Activated T-helper 1 cell treated with Interleukin-2 at 50 U/mL for 16 hours (primary cell): Measurements from ENCODE around the gene PLCG2.
"Not testable (repeated sequence)": the region's sequence is repeated elsewhere in the genome, so short reads cannot be mapped to it uniquely, and the experiment has no call there.

Experiments
- DNase-seq: peaks from one replicate; pipeline ENCODE4 v3.0.0-alpha.2; 2020; ENCODE audit warnings: low read depth

The PLCG2 gene

DNA sequence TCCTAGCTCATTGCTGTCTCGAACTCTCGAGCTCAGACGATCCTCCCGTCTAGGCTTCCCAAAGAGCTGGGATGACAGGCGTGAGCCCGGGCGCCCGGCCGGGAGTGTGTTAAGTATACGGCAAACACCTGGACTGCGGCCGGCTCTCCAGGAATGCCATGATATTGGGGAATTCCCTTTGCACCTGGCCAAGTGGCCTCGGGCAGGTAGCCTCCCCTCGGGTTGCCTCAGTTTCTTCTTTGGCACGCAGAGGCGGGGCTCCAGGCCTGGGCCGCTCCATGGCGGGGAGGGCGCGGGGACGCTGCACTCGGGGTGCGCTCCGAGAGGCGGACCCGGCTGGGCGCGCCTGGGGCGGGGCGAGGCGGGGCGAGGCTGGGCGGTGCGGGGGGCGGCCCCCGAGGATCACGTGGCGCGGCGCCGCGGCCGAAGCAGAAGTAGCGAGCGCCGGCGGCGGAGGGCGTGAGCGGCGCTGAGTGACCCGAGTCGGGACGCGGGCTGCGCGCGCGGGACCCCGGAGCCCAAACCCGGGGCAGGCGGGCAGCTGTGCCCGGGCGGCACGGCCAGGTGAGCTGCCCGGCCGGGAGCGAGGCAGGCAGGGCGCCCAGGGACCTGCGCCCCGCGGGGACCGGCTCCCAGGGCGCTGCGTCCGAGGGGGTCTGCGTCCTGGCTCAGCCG is at the start of gene PLCG2:
TSS of gene PLCG2 (plus strand) at position 431 of the 675 bp plus-strand sequence. CDS start 6,699 bp downstream, outside the sequence.
- DNase-seq = peak; percentile 44

DNA sequence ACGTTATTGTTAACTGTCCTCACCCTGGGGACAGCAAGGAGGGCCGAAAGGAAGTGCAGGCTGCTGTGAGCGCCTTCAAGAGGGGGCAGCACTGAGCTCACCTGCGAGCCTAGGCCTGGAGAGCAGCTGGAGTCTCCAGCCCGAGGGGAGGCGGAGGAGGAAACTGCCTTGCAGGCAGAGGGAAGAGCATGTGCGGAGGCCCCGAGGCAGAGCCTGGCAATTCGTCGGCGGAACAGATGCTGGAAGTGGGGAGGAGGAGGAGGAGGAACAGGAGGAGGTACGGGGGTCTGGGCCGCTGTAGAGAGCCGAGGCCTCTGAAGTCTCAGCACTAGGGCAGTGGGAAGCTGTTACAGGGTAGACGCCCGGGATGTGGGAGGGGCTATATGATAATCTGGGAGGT is 49.6 kb upstream of the PLCG2 start:
- no peak for DNase-seq

DNA sequence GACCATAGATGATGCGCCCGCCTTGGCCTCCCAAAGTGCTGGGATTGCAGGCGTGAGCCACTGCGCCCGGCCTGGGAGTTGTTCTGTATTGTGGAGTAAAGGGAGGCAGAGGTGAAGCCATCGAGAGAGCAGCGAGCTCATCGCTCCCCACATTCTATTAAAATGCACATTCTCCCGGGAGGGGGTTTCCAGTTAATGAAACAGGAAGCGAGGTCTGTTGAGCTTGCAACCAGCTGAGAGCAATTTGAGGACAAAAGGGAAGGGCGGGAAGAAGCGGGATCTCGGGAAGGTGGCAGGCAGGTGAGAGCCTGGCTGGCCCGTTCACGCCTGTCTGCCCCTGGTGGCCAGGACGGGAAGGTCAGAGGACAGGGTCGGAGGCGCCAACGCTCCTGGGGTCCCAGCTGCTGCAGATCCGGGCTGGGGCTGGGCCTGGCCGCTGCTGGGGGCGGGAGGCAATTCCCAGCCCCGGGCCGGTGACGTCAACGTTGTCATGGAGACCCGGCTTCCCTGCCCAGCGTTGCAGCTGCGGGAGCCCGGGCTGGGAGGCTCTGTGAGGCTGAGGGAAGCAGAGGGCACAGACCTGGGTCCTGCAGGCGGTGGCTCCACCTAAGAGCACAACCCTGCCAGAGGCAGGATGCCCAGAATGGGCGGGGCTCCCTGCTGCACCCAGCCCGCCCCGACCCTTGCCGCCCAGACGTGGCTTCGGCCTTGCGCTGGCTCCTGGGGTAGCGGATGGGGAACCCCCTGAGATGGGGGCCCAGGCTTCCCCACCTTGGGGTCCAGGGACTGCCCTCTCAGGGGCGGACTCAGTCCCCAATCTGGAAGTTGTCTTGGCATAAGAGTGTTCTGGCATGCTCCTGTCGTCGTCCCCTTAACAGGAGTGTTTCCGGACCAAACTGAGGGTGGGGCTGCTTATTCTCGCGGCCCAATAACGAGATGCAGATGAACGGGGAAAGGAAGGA is 48.7 kb upstream of the PLCG2 start:
- DNase-seq = peak; percentile 46

DNA sequence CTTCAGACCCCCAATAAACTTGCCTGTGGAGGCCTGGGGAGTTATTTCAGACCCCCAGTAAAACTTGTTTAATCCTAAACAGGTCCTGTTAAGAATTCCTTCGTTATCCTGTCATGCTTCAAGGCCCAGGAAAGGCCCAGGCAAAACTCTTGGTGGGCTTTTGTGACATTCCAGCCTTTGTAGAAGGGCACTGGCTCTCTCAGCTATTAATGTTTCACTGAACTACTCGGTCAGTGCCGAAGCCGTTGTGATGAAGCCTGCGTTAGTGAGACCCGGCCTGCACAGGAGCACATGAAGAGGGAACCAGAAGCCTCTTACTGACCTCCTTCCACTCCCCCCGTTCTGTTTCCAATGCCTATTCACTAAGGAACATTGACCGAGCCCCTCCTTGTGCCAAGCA is 47.4 kb upstream of the PLCG2 start:
- no peak for DNase-seq

DNA sequence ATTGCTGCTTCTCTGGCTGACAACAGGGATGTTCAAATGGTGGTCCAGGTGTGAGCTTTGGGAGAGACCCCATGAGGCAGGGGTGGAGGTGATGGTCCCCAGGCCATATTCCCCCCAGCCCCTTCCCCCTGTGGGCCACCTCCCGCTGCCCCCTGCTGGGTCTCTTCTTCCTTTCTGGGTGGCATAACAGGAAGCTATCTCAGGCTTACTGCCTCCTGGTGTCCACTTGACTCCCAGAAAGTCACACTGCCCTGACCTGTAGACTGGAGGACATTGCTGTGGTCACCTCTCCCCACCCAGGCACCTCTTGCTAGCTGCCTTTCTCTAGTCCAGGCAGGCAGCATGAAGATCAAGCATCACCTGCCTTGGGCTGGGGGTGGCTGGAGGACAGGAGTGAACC is 46.4 kb upstream of the PLCG2 start:
- DNase-seq = no peak

DNA sequence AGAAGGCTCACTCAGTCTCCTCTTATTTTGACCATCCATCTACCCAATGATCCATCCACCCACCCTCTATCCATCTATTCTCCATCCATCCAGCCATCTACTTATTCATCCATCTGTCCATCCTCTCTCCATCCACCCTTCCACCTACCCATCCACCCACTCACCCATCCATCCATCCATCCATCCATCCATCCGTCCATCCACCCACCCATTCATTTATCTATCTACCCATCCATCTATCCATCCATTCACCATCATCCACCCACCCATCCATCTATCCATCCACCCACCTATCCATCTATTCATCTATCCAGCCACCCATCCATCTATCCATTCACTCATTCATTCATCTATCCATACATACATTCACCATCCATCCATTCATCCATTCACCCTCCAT is 45.8 kb upstream of the PLCG2 start:
- DNase-seq = no peak

DNA sequence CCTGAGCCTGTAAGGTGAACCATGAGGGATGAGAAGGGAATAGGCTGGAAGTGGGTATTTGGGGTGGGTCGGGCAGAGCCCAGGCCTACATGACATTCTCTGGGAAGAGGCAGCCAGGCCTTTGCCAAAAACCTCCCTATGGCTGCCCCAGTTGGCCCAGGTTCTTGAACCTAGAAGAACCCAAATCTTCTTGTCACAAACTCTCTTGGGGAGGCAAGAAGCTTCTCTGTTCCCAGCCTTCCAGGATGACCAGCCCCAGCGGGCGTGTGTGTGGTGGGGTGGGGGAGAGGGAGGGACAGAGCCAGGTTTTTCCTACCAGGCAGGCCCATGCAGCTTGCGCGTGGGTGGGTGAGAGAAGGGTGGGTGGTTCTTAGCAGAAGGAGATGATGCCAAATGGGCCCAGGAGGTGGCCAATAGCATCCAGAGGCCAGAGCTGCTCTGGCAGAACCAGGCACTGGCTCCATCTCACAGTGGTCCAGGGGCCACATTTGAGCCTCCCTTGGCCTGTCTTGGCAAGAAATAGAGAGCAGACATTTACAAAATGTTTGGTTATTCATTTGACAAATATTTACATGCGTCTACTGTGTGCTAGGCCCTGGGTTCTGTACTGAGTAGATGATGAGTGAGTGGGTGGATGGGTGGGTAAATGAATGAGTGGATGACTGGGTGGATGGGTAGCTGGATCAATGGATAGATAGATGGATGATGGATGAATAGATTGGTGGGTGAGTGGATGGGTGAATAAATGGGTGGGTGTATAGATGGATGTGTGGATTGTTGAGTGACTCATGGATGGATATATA is 44.3 kb upstream of the PLCG2 start:
- DNase-seq = no peak

DNA sequence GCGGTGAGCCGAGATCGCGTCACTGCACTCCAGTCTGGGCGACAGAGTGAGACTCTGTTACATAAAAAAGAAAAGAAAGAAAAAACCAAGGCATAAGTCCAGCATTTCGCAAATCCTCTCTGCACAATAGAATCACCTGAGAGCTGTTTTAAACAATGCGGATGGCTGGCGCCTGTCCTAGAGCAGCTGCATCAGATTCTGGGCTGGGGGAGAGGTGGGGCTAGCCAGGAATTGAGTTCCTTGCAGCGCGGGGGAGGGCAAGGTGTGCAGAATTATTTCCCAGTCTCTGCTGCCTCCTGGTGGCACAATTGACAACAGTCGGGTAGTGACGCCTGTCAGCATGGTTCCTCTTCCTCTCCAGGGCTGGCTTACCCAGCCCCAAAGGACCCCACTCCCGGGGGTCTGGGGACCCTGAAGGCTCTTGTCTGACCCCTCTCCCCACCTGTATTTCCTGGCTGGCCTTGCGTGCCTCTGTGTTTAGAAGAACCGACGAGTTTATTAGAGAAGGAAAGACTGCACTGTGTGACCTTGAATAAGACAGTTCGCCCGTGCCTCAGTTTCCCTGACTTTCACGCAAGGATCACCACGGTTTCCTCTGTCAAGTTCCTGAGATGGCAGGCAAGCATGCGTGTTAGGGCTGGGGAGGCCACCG is 41.1 kb upstream of the PLCG2 start:
- DNase-seq = peak; percentile 68

DNA sequence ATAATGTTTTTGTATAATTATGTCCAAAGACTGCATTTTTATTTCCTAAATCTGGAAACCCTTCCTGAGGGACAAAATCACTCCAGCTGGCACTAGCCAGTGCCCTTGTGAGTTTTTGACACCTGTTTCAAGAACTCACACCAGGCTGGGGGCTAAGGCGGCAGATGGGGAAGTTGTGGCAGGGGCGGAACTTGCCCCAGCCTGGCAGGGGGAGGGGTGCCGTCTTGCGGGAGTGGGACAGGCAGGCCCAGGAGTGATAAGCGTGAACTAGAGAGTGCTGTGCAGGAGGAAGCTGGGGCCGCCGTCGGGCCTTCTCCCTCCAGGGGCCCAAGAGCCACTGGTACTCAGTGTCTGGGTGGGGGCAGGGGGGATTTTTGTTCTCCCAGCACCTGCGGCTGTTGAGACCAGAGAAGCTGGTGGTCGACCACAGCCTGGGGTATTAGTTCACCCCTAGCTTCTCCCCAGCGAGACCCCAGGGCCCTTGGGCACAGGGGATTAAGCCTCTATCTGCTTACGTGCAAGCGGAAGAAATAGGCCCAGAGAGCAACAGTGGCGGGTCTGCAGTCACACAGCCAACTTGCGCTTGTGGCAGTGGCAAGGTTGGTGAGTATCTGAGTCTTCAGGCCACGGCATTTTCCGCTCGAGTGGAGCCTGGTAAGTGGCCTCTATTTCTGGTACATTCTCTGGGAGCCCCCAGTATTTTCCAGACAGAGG is 40.2 kb upstream of the PLCG2 start:
- DNase-seq = no peak

DNA sequence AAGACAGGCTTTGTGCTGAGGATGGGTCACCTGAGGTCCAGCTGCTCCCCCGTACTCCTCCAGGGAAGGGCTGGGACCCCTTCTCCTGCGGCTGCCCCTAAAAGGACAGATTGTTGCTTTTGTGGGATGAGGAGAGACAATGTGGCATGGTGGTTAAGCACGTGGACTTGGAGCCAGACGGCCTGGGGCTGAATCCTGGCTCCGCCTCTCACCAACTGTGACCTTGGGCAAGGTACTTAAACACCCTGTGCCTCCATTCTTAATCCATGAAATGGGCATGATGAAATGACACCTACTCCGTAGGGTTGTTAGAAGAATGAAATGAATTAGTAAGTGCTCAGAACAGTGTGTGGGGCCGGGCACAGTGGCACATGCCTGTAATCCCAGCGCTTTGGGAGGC is 39.6 kb upstream of the PLCG2 start:
- DNase-seq = no peak

DNA sequence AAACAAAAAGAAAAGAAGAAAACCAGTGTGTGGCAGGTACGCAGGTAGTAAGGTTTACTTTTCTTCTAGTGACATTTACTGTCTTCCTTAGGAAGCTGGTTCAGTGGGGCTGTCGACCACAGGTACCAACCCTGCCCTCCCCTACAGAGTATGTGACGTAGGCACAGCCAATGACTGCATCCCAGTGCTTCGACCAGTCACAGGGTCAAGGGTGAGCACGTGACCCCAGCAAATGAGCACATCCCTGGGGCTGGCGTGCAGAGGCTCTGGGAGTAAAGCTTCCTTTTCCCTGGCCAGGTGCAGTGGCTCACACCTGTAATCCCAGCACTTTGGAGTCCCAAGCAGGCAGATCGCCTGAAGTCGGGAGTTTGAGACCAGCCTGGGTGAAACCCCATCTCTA is 38.9 kb upstream of the PLCG2 start:
- DNase-seq = no peak

DNA sequence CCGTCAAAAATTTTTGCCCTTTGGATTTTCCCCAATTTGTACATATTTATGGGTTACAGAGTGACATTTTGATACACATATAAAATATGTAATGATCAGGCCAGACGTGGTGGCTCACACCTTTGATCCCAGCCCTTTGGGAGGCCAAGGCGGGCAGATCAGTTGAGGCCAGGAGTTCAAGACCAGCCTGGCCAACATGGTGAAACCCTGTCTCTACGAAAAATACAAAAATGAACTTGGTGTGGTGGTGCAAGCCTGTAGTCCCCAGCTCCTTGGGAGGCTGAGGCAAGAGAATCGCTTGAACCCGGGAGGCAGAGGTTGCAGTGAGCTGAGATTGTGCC is 37.7 kb upstream of the PLCG2 start:
- DNase-seq = not testable (repeated sequence)

DNA sequence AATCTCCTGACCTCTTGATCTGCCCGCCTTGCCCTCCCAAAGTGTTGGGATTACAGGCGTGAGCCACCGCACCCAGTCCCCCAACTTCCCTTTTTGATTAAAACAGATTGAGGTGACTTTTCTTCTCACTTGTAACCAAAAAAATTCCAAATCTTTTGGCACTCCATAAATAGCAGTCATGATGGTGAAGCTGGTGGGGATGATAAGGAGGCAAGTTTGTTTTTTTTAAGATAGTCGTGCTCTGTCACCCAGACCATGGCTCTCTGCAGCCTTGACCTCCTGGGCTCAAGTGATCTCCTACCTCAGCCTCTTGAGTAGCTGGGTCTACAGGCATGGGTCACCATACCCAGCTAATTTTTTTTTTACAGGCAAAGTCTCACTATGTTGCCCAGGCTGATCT is 34.7 kb upstream of the PLCG2 start:
- DNase-seq = no peak

DNA sequence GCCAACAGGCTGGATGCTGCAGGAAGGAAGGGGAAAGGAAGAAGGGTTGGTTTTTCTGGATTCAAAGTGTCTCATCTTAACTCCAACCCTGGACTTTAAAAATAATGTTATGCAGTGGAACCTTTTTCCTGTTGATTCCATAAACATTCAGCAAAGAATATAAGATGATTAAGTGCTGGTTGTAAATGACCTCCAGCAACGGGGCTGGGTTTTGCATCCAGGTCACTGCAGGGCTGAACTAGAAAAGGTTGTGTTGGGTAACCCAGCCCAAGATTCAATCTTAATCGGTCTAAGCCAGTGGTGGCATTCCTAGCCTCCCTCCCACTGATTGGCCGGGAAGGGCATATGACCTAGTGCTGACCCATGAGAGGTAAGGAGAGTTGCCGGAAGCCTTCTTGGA is 34.2 kb upstream of the PLCG2 start:
- DNase-seq = no peak

DNA sequence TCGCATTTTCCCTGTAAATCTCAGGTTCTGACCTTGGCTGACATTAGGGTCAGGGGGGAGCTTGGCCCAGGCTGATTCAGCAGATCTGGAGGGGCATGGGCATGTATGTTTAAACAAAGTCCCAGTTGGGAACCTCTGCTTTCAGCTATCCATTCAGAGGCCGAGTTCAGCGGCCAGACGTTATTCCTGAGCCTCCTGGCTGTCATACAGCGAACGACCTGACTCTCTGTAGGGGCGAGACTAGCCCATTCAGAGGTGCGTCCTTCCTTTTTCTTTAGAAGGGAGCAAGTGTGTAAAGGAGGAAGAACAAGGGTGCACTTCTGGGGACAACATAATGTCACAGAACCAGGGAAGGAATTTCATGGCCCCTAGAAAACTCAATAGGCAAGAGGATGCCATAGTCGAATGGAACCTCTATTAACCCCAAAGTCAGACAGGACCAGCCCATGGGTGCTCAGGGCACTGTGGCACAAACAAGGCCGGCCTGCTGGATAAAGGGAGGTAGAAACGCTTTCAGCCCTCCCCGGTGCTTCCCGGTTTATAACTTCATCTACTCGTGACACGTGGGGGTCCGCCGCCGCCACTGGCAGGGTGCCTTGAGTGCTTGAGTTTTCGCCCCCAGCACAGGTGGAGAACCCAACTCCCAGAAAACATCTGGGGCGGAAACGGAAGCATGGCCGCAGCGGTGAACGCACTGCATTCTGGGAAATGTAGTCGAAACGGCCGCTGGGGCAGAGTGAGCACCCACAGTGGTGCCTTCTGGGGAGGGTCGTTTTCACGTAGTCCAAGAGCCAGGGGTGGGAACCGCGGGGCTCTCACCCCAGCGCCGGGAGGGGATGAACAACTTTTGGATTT is 33.2 kb upstream of the PLCG2 start:
- peak; percentile 56 for DNase-seq

DNA sequence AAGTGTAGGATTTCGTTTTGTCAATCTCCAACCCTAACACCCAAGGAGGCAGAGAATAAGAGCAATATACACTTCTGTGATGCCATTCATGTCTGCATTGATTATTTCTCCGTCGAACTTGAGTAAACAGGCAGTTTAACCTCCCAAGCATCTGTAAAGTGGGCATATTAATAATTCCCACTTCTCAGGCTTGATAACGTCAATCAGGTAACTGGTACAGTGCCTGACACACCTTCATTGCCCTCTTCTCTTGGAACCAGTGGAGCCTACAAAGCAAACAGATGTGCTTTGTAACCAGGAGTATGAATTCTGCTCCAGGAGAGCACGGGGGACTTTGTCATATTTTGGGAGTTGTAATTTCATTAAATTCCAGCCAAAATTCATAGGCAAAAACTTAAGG is 32.5 kb upstream of the PLCG2 start:
- DNase-seq = no peak

DNA sequence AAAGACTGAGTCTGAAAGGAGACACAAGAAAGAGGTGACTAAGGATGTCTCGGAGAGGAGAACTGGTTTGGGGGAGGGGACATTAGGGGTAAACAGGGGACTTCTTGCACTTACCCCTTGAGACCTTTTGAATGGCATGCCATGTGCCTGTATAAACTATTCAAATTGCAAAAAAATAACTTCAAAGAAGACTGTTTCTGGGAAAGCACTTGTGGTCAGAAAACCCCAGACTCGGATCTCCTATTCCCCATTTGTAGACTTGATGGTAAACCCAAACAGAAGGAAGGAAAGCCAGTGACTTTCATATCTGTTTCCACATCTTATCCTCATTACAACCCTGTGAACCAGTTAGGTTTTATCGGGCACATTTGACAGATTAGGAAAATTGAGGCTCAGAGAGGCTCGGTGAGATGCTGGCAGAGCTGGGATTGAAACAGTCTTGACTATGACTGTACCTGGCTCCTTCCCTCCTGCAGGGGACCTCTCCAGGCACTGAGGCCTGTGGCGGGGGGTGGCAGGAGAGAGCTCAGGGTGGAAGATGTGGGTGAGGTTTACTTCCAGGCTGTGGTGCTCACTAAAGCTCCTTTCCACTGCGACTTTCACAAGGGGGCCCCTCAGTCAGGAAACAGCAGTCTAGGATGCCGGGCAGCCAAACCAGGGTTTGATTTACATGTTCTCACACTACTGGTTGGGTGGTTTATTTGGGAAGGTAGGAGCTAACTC is 30.5 kb upstream of the PLCG2 start:
- DNase-seq = no peak

DNA sequence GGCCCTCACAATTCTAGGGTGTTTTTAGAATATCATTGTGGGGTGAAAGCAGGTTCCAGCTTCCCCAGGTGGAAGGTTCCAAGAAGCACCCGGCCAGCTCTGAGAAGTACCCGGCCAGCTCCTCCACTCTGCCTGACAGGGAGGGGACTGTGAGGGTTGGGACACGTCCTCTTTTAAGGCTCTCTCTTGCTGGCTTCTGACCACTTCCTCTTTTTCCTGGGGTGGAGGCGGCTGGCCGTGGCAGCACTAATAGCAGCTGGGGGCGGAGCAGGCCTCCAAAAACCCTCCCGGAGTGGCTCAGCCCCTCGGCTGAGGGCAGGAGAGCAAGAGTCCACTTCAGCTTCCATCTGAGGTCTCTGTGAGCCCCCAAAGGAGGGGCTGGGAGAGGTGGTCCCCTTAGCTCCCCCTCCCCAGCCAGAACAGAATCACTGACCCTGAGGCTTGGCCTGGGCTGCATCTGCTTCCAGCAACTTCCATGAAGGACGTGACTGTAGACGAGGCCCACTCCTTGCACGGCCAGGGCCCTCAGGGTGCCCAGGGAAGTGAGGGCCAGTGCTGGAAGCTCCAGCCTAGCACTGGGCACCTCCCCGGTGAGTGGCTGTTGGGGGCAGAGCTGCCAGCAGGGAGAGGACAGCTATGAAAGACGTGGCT is 26.7 kb upstream of the PLCG2 start:
- DNase-seq = no peak

DNA sequence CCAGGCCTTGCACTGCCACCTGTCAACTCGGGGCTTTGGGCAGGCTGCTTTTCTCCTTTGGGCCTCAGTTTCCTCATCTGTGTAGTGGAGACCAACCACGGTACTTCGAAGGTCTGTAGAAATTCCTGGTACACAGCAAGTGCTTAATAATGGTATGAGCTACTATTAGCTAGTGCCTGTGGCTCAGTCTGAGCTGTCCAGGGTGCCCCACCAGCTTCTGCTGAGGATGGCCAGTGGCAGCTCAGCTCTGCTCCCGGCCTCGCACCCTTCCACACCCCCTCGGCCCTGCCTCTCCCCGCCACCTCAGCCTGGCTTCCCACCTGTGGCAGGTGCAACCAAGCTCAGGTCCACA is 26.2 kb upstream of the PLCG2 start:
- no peak for DNase-seq
